ENCODE data around the gene AMMECR1. TPM values are rescaled to one million over a fixed set of nuclear protein-coding genes. Genes with fewer than 3 reads are reported as not detected.

Gene AMMECR1
- total RNA-seq, 1 experiment from 2014 or later: 23.0 TPM

- ChIA-PET CTCF (no interaction called here), POLR2A (no interaction called here)
- peak in 1 of 2 experiments; percentile 1 for DNase-seq
- Mint-ChIP-seq H3K4me1 (ENCODE audit: low read depth, unreplicated experiment) (peaks cover 7% of the 10 kb centered on the region), H3K27ac (ENCODE audit: unreplicated experiment) (no peak overlapping the region), H3K9me3 (ENCODE audit: unreplicated experiment) (no peaks in the 10 kb centered on the region), H3K27me3 (ENCODE audit: insufficient read depth, unreplicated experiment) (no peaks in the 10 kb centered on the region), H3K4me3 (ENCODE audit: unreplicated experiment) (no peak overlapping the region), H3K36me3 (ENCODE audit: insufficient read depth, unreplicated experiment) (no peaks in the 10 kb centered on the region)
- BruUV-seq (replicated peaks): no TSS peak
- no peak for TF ChIP-seq CTCF (IDR thresholded peaks at IDR 0.05; ENCODE audit: insufficient read depth in 1 of 2, low read depth in 1 of 2, low read length in 1 of 2, severe bottlenecking in 1 of 2, unreplicated experiment in 1 of 2)
- no peaks in the 10 kb centered on the region for H3K36me3 ChIP-seq (ENCODE audit: control insufficient read depth, insufficient read depth, low read length)
- intact Hi-C loops (cut with micrococcal nuclease; ENCODE audit: unreplicated experiment): no loop called here
- H3K27me3 ChIP-seq (replicated peaks; ENCODE audit: control insufficient read depth, insufficient read depth, low read length): no peaks in the 10 kb centered on the region
- H3K4me1 ChIP-seq: peaks cover 19% of the 10 kb centered on the region
- H3K4me3 ChIP-seq (ENCODE audit: low read depth, low read length): no peak overlapping the region
- H3K9me3 ChIP-seq: no peaks in the 10 kb centered on the region
Observed at GRCh38 chrX:110327336-110327735, 9.5 kb upstream of the AMMECR1 start.

- Histone ChIP-seq H3K4me3 (ENCODE audit: low read depth, low read length) (no peak overlapping the region), H3K36me3 (ENCODE audit: control insufficient read depth, insufficient read depth, low read length) (no peaks in the 10 kb centered on the region), H3K4me1 (peaks cover 19% of the 10 kb centered on the region), H3K9me3 (no peaks in the 10 kb centered on the region), H3K27me3 (replicated peaks; ENCODE audit: control insufficient read depth, insufficient read depth, low read length) (no peaks in the 10 kb centered on the region)
- peak; percentile 30 to 40 for DNase-seq
- Mint-ChIP-seq H3K36me3 (ENCODE audit: insufficient read depth, unreplicated experiment) (no peaks in the 10 kb centered on the region), H3K4me3 (ENCODE audit: unreplicated experiment) (no peak overlapping the region), H3K27ac (ENCODE audit: unreplicated experiment) (no peak overlapping the region), H3K9me3 (ENCODE audit: unreplicated experiment) (no peaks in the 10 kb centered on the region), H3K4me1 (ENCODE audit: low read depth, unreplicated experiment) (peaks cover 7% of the 10 kb centered on the region), H3K27me3 (ENCODE audit: insufficient read depth, unreplicated experiment) (no peaks in the 10 kb centered on the region)
- ChIA-PET POLR2A (no interaction called here), CTCF (no interaction called here)
- intact Hi-C loops (cut with micrococcal nuclease; ENCODE audit: unreplicated experiment): no loop called here
- no TSS peak for BruUV-seq (replicated peaks)
- no peak for TF ChIP-seq CTCF (IDR thresholded peaks at IDR 0.05; ENCODE audit: insufficient read depth in 1 of 2, low read depth in 1 of 2, low read length in 1 of 2, severe bottlenecking in 1 of 2, unreplicated experiment in 1 of 2)
Observed at GRCh38 chrX:110326712-110327111, 8.8 kb upstream of the AMMECR1 start.

- Histone ChIP-seq H3K9me3 (no peaks in the 10 kb centered on the region), H3K36me3 (ENCODE audit: control insufficient read depth, insufficient read depth, low read length) (no peaks in the 10 kb centered on the region)
- BruUV-seq (replicated peaks): no TSS peak
Observed at GRCh38 chrX:110322603-110323002, 4.7 kb upstream of the AMMECR1 start.

More at GRCh38 chrX:110322603-110323002, 4.7 kb upstream of the AMMECR1 start:
- Mint-ChIP-seq H3K27ac (ENCODE audit: unreplicated experiment) (no peak overlapping the region), H3K36me3 (ENCODE audit: insufficient read depth, unreplicated experiment) (no peaks in the 10 kb centered on the region), H3K4me1 (ENCODE audit: low read depth, unreplicated experiment) (peaks cover 7% of the 10 kb centered on the region), H3K27me3 (ENCODE audit: insufficient read depth, unreplicated experiment) (no peaks in the 10 kb centered on the region), H3K4me3 (ENCODE audit: unreplicated experiment) (no peak overlapping the region), H3K9me3 (ENCODE audit: unreplicated experiment) (no peaks in the 10 kb centered on the region)
- intact Hi-C loops (cut with micrococcal nuclease; ENCODE audit: unreplicated experiment): no loop called here
- TF ChIP-seq CTCF (IDR thresholded peaks at IDR 0.05; ENCODE audit: insufficient read depth in 1 of 2, low read depth in 1 of 2, low read length in 1 of 2, severe bottlenecking in 1 of 2, unreplicated experiment in 1 of 2): no peak
- Histone ChIP-seq H3K4me3 (ENCODE audit: low read depth, low read length) (no peak overlapping the region), H3K4me1 (peaks cover 29% of the 10 kb centered on the region), H3K27me3 (replicated peaks; ENCODE audit: control insufficient read depth, insufficient read depth, low read length) (no peaks in the 10 kb centered on the region)
- no peak for DNase-seq
- POLR2A ChIA-PET: no interaction called here
- CTCF ChIA-PET: no interaction called here
